ENCODE measurements around the gene CACNG1.
"Not testable (repeated sequence)": the region's sequence is repeated elsewhere in the genome, so short reads cannot be mapped to it uniquely, and the experiment has no call there.

CACNG1 gene

DNA sequence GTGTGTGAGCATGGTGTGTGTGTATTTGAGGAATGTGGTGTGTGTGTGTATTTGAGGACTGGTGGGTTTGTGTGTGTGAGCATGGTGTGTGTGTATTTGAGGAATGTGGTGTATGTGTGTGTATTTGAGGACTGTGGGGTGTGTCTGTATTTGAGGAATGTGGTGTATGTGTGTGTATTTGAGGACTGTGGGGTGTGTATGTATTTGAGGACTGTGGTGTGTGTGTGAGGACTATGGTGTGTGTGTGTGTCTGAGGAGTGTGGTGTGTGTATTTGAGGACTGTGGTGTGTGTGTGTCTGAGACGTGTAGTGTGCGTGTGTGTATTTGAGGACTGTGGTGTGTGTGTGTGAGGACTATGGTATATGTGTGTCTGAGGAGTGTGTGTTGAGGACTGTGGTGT, 18.0 kb upstream of the CACNG1 start:
- DNase-seq: no peak

DNA sequence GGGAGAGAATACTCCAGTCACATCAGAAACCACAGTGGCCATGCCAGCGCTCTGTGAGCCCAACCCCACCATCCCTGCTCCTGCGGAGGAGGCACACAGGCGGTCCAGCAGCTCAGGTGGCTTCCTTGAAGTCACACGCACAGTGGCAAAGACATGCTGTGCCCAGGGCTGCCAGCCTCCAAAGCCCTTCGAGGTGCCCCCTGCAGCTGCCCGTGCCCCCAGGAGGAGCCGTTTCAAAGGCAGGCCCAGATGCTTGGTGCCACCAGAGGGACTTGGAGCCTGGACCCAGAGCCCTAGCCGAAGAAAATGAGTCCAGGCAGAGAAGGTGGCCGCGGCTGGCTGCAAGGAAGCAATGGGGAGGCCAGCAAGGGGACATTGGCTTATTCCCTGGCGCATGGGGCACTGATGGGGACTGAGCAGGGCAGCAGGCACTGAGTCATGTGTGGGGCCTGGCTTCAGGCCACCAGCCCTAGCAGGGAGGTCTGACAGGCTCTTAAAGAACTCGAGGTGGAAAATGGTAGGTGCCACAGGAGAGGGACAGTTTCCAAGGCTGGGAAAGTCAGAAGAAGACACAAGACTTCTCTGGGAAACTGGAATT, 17.2 kb upstream of the CACNG1 start:
- DNase-seq: no peak

DNA sequence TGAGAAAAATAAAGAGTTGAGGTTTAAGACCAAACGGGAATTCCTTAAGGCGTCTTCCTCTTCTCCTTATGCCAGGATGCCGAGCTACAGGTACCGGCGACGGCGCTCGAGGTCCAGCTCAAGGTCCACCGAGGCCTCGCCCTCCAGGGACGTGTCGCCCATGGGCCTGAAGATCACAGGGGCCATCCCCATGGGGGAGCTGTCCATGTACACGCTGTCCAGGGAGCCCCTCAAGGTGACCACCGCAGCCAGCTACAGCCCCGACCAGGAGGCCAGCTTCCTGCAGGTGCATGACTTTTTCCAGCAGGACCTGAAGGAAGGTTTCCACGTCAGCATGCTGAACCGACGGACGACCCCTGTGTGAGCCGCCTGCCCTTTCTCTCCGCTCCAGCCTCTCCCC, 13.7 kb upstream of the CACNG1 start:
- no peak for DNase-seq

DNA sequence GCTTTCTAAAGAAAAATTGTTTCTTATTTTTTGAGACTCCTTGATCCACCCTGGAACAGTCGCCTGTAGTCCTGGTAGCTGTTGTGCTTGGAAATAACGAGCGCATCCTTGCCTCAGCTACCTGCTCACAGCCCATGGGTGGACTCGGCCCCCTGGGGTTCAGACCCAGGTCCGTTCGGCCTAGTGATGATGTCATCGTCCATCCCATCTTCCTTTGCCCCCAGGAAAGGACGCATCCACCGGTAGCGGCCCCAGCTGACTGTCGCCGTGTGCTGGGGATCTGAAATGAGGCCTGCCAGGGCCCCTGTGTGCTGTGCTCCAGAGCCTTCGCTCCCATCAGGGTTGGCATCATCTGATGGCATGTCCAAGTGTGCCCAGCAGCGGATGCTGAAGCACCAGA, 12.0 kb upstream of the CACNG1 start:
- DNase-seq: no peak

DNA sequence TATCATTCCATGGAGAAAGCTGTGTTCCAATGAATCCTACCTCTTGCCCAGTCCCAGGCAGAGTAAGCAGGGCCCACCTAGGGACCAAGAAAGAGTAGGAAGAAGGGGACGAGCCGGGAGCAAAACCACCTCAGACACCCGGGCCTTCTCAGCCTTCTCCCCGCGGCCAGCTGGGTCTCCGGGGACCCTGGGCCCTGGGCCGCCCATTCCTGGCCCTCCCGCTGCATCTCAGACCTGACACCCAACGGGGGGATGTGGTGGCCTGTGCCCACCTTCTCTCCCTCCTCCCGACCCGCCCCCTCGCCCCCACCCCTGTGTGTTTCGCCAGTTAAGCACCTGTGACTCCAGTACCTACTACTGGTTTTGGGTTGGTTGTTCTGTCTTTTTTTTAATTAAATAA, 11.4 kb upstream of the CACNG1 start:
- no peak for DNase-seq

DNA sequence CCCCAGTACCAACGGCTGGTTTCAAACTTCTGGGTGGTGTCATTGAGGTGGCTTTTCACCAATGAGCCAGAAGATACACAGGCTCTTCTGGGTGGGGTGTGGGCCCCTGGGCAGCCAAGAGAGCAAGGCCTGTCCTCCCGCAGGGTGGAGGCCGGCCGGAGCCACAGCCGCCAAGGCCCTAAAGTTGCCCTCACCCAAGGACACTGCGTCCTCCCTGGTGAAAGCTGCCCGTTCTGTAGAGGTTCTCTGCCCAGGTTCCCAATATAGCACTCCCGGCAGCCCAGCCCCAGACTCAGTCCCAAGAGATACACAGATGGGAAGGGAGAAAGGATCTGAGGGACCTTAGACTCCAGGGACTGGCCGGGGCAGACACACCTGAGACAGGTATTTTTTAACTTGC, 10.7 kb upstream of the CACNG1 start:
- no peak for DNase-seq

DNA sequence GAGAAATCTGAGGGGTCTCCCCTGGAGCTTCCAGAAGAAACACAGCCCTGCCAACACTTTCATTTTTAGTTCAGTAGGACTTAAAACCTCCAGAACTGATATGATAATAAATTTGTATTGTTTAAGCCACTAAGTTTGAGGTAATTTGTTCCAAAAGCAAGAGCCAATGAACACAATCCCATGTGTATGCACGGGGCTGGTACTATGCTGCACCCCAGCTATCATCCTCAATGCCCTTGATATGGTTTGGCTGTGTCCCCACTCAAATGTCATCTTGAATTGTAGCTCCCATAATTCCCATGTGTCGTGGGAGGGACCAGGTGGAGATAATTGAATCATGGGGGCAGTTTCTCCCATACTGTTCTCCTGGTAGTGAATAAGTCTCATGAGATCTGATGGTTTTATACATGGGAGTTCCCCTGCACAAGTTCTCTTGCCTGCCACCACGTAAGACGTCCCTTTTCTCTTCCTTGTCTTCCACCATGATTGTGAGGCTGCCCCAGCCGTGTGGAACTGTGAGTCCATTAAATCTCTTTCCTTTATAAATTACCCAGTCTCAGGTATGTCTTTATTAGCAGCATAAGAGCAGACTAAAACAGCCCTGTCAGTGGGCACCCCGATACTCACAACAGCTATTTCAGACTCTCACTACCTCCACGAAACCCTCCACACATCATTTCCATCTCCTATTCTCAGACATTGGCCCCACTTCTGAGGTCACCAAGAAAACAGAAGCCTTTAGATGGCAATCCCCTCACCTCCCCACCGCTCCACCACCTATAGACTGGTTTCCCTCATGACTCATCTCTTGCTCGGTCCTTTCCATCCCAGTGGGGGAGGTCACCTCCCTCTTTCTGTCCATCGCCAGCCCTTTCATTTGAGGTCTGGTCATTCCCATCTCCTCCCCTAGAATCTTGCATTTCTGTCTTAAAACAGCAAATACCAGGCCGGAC, 8.9 kb upstream of the CACNG1 start:
- no peak for DNase-seq

DNA sequence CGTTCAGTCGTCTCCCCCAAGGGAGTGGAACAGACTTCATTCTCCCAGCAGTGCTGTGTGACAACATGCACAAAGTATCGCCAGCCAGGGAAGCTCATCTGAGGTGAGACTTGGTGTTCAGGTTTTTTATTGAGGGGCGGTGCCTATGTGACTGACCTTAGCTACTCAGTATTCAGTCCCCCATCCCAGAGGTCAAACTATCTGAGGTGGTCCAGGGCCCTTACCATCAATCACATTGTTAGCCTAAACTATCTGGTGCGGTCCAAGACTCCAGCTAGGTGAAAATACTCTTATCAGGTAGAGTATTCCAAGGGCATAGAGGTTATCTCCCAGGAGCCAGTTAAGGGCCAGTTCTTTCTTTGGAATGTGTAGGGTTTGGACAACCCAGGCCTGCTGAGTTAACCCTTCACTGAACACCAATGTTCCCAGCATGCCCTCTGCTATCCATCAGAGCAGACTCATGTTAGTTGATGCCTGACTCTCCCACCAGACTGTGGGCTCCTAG, 5.4 kb upstream of the CACNG1 start:
- DNase-seq: no peak

DNA sequence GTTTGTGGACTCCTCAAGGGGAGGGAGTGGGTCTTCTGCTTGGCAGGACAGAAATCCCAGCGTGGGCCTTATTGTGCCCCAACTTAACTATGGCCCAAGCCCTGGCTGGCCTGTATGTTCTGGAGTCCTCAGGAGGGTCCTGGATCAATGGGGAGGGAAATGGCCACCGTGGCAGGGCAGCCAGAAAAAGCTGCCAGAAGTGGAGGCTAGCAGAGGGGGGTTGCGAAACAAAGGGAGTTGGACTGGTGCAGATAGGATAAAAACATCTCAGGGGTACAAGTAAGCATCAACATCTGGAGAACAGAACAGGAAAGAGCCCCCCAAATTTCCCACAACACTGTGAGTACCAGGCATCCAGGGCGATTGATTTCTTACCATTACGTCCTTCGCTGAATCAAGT, 3.7 kb upstream of the CACNG1 start:
- DNase-seq: no peak

DNA sequence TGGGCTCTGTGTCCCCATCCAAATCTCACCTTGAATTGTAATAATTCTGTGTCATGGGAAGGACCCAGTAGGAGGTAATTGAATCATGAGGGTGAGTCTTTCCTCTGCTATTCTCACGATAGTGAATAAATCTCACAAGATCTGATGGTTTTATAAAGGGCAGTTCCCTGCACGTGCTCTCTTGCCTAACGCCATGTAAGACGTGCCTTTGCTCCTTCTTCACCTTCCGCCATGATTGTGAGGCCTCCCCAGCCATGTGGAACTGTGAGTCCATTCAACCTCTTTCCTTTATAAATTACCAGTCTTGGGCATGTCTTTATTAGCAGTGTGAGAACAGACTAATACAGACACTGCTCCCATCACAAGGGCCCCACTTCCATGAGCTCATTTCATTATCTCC, 3.2 kb upstream of the CACNG1 start:
- not testable (repeated sequence) for DNase-seq

DNA sequence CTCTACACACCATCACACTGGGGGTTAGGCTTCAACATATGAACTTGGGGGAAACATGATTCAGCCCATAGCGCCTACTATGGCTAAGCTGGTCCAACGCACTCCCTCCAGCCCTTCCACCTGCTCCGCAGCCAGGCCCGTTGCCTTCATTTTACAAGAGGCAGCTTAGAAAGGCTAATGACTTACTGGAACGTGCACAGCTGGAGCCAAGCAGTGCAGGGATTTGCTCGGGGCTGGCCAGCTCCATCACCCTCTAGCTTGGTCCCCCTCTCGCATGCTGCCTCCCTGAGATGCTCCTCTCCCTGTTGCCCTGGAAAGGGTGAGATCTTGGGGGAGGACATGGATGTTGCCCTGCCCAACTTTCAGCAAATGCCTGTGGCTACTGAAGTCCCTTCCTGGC, 2.8 kb upstream of the CACNG1 start:
- no peak for DNase-seq

DNA sequence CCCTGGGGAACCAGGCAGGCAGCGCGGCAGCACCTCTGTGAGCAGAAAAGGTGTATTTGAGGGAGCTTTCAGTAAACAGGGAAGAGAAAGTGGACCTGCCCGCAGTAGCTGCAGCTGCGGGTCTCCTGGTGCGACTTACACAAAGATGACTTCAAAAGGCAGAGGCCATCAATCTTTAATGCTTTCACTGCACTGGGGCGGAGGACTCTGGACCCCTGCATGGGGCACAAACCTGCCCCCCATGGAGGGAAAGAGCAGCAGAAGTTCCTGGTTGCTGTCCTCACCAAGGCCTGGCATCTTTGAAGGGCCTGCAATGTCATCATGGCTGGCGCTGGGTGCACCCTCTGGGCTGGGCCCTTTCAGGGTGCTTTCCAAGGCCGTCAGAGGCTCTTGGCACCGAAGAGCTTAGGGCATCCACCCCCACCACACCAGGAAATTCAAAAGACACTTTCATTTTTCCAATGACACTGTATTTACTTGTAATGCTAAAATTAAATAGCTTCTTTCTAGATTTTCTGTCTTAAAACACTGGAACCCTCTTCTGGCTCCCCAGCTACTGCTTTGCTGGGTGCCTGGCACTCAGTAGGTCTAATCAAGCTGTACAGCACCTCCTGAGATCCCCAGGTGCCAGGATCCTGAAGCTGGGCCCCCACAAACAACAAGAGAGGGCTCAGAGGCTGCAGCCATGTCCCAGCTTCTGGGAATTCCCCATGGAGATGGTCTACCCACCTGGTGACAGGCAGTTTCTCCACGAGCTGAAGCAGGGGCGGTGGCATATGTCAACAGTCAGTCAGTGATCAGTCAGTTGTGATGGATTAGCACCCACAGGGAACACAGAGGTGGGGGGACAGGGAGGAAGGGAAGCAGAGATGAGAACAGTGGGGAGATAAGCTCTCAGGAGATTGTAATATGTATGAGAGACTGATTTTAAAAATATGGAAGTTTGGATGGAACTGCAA, 2.1 kb upstream of the CACNG1 start:
- DNase-seq: no peak

DNA sequence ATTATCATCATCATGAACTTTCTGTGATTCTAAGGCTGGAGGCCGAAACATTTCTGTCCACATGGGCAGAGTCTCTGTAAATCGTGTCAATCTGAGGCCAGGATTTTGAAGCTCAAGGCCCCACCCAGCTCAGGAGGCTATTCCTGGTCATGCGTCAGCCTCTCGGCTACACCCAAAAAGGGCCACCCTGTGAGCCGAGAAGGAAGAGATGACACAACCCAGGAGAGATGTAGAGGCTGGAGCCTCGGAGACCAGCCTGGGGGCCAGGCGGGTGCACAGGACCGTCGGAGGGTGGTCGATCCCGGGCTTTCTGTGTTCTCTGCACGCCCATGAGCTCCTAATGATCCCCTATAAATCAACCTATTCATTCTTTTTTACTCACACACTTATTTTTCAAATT, 1.1 kb upstream of the CACNG1 start:
- DNase-seq: no peak

DNA sequence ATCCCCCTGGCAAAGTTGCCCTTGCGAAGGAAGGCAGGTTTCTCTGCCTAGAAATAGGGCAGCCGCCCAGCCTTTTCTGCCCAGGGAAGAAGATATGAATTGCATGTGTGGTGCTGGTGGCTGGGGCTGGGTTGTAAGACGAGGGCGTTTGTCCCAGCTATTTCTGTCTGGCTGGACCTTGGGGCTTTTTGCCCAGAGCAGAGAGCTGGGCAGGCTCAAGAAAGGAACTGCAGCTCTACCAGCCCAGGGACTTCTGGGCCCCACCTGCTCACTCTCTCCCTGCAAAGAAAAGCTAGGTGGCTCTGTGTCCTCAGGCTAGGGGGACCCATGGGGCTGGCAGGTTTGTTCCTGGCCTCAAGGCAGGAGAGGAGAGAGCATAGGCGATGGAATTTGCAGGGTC, 586 bp downstream of the CACNG1 start:
- DNase-seq: no peak

DNA sequence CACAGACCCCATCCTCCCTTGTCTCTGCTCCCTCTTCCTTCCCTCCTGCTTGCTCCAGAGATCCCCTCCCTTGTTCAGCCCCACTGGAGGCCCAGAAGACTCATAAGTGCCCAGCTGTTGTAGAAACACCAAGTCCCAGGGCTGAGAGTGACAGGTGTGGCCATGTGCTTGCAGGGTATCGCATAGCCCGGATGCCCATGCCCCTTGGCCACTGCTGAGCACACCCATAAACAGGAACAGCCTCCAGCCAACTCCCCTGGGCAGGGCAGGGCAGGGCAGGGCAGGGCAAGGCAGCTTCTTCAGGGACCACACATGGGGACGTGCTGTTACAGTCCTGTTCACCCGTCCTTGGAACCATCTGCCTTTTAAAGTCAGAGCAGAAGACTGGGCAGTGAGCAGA, 2.0 kb downstream of the CACNG1 start:
- no peak for DNase-seq

DNA sequence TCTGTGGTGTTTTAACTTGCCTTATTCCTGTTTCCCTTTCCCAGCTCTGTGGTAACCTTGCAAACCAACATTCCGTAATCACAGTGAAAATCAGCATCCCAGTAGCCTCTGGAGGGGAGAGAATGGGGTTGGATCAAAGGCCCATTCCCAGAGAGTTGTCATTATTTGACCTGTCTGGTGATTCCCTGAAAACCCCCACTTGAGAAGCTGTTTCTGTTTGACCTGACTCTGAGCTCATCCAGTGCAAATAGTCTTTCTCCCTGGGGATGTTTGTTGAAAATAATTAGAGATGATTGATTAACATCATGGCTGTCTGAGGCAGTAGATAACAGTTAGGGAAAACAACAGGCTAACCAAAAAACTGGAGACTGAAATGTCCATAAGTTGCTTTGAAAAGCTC, 3.0 kb downstream of the CACNG1 start:
- no peak for DNase-seq

DNA sequence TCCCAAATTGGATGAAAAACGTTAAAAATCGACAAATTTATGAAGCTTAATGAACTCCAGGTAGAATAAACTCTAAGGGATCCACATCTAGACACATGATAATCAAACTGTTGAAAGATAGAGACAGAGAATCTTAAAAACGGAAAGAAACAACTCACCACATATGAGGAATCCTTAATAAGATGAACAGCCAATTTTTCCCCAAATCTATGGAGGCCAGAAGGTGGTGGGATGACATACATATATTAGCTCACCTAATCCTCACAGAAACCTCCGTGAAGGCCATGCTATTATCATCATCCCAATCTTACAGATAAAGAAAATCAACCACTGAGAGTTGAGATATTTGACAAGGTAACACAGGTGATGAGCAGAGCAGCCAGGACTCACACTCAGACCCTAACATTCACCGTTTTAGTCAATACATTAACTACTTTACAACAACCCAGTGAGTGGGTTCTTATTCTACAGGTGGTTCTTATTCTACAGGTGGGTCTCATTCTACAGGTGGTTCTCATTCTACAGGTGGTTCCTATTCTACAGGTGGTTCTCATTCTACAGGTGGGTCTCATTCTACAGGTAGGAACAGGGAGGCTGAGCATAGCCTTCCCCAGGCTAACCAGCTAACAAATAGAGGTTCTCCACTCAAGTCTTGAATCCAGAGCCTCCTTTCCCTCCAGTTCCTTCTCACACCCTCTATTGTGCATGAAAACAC, 4.8 kb downstream of the CACNG1 start:
- DNase-seq: no peak

DNA sequence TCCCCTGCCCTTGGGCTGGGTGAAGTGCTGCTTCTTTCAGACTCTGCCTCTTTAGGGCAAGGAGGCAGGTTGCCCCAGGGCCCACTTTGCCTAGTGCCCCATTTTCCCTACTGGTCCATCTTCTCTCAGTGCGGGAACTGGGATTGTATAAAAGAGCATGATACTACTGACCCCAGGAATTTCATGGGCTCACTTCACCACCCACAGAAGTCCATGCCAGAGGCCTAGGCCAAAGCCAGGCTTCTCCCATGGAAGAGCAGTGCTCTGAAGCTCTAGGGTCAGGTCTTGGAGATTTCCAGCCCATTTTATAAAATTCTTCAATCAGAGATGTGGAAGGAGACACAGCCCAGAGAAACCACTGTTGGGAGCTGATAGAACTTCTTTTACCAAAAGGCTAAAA, 5.7 kb downstream of the CACNG1 start:
- no peak for DNase-seq

DNA sequence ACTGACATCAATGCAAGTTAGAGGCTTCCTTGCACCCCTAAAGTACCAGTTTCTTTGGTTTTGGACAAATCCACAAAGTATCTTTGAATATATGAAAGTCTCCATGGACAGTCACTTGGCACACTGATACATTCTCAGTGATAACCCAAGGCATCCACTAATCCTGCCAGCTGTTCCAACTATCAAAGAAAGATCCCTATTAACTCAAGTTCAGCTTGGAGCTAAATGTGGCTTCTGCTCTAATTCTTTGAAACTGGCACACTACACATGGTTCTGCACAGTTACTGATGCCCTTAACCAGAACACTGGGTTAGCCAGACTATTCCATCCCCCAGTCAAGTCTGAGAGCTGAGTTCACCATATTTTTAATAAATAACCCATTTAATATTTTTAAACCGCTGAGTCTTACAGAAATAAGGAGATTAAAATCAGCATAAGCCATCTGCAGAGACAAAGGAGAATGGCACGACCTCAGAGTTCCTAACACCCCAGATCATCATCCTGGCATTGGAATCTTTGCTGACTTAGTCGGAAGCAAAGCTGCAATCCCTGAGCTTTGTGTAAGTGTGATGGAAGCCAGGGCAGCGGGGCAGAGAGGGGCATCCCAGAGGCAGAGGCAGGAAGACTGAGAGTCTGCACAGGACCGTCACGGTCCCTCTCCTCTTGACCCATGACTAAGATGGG, 6.3 kb downstream of the CACNG1 start:
- DNase-seq: no peak

DNA sequence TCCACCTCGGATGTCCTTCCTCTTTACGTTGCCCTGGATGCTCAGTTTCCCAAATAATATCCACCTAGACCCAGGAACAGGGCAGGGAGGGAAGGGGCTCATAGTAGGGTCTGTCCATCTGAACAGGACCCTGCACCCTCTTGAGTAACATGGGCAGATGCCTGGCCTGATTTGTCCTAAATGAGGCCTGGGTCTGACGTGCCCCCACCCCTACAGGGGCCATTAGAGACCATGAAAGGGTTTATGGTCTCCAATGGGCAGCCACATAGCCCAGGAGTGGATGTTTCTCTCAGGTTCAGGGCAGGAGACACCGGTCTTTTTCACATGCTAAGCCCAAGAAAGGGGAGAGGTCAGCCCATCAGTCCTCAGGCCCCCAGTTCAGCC, 6.8 kb downstream of the CACNG1 start:
- no peak for DNase-seq

DNA sequence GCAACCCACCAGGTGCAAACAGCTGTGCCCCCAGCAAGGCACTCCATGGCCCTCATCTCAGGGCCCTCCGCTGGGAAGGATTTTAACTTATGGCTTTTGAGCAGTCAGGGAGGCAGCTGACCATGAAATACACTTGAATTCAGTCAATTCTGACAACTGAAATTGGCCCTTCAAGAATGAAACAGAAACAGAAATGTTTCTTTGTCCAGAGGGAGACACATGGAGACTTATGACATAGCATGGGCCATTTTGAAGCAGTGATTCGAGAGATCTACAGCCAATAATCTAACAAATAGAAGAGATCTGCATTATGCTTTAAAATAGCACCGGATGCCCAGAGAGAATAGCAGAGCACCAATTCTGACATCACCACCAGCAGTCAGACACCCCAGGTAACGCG, 7.5 kb downstream of the CACNG1 start:
- no peak for DNase-seq
